ENCODE measurements around the gene GC.
"Not testable (repeated sequence)": the region's sequence is repeated elsewhere in the genome, so short reads cannot be mapped to it uniquely, and the experiment has no call there.

DNA sequence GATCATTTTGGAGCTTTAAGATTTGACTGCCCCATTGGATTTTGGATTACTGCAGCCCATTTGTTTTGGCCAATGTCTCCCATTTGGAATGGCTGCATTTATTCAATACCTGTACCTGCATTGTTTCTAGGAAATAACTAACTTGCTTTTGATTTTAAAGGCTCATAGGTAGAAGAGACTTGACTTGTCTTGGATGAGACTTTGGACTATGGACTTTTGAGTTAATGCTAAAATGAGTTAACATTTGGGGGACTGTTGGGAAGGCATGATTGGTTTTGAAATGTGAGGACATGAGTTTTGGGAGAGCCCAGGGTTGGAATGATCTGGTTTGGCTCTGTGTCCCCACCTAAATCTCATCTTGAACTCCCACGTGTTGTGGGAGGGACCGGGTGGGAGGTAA lies 45.1 kb downstream of the GC start:
- TF ChIP-seq POLR2A (IDR thresholded peaks at IDR 0.05), result not testable (repeated sequence)
- TF ChIP-seq, protein P1, sequence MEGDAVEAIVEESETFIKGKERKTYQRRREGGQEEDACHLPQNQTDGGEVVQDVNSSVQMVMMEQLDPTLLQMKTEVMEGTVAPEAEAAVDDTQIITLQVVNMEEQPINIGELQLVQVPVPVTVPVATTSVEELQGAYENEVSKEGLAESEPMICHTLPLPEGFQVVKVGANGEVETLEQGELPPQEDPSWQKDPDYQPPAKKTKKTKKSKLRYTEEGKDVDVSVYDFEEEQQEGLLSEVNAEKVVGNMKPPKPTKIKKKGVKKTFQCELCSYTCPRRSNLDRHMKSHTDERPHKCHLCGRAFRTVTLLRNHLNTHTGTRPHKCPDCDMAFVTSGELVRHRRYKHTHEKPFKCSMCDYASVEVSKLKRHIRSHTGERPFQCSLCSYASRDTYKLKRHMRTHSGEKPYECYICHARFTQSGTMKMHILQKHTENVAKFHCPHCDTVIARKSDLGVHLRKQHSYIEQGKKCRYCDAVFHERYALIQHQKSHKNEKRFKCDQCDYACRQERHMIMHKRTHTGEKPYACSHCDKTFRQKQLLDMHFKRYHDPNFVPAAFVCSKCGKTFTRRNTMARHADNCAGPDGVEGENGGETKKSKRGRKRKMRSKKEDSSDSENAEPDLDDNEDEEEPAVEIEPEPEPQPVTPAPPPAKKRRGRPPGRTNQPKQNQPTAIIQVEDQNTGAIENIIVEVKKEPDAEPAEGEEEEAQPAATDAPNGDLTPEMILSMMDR (IDR thresholded peaks at IDR 0.05), result not testable (repeated sequence)
